Activated T-cell treated with anti-CD3 and anti-CD28 coated beads, Interleukin-2, amount 50 U/mL, for 48 hours (primary cell): ENCODE data around the gene METRN.

Experiments
- DNase-seq, 2 experiments: peaks; one replicate each; pipeline ENCODE4 v3.0.0-alpha.2; 2020

Gene METRN

DNA sequence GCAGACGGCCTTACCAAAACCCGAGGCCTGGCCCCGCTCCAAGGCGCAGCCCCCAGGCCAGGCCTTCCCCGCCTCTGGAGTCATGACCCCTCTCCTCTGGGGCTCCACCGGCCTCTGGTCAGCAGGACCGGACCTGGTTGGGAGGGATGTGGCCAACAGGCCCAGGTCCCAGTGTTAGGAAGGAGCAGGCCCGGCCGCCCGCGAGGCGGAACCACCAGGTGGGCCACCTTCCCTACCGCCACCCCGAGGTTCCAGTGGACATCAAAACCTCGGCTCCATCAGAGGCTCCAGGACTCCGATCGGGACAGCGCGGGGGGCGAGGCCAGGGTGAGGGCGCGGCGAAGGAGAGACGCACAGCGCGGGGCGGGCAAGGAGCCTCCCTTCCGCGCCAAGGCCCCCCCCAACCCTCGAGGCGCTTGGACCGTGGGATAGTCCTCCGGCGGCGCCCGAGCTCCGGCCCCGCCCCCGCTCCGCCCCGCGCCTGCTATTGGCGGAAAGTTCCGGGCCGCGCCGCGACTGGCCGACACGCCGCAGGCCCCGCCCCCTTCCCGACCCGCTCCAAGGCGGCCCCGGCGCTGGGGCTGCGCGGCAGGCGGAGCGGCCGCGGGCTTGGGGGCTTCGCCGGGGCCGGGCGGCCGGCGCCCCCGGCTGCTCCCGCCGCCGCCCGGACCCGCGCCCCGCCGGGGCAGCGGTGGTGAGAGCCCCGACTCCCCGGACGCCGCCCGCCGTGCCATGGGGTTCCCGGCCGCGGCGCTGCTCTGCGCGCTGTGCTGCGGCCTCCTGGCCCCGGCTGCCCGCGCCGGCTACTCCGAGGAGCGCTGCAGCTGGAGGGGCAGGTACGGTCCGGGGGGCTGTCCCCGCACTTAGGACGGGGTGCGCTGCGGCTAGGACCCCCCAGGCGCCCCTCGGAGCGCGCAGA, at the start of gene METRN:
TSS of gene METRN (plus strand) at position 561 of the 919 bp plus-strand sequence. CDS start at position 733, 172 bp downstream.
- peak; percentile 92 to 95 for DNase-seq

DNA sequence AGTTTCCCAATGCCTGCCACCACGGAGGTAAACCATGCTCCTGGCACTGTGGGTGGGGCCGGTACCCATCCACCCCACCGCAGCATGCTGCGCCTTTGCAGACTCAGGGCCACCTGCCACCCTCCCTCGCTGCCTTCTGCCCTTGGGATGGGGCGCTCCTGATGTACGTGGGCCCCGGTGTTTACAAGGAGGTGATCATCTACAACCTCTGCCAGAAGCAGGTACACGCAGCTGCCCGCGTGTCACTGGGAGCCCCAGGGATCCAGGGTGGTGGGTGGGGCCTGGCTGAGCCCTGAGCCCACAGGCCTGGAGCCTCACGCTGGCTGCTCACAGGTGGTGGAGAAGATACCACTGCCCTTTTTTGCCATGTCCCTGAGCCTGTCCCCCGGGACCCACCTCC, 48.3 kb upstream of the METRN start:
- DNase-seq: no peak

DNA sequence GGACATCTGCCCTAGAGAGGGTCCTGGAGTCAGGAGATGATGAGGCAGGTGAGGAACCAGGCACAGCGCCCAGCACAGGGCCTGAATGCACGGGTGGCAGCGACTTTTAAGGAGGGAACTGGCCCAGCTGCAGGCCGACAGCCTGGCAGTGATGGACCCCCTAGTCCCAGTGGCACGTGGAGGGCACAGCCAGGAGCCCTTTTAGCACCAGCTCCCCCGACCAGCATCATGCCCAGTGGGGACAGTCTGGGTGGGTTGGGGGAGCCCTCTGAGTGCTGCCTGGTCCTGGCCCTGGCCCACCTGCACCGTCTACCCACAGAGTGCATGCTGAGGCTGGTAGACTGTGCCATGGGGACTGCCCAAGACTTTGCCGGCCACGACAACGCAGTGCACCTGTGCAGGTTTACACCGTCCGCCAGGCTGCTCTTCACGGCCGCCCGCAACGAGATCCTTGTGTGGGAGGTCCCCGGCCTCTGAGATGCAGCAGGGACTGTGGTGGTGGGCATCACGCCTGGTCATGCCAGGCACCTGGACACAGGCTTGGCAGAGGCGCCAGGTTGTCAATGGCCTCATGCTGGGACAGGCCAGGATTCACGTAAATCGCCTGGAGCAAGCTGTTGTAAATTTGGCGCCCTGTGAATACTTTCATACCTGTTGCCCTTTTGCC, 47.7 kb upstream of the METRN start:
- DNase-seq: no peak

DNA sequence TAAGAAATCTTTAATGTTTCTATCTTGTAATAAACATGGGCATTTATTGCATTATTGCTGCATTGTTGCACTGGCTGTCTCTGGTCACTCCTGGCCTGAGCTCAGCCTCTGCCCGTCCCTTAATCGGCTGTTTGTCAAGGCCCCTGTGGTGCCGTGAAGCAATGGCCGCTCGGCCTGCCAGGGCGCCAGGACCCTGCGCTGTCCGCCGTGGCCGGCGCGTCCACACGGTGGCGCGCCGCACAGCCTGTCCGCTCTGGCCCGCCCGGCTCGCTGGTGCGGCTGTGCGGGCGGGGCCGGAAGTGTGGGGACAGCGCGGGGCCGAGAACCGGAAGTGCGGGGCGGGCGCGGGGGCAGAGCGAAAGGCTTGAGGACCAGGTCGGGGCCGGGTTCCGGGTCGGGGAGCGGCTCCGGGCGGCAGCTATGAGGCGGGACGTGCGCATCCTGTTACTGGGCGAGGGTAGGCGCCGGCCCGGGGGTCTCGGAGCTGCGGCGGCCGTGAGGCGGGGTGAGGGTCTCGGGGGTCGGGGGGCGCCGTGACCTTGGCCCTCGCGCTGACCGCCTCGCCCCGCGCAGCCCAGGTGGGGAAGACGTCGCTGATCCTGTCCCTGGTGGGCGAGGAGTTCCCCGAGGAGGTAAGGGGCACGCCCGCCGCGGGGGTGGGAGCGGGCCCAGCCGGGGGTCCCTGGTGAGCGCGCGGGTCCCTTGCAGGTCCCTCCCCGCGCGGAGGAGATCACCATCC, 47.0 kb upstream of the METRN start, which contains the start of gene RHOT2:
TSS of gene RHOT2 (plus strand) at position 353 of the 739 bp plus-strand sequence. CDS start at position 421, 68 bp downstream.
- DNase-seq: peak; percentile 96 to 97

DNA sequence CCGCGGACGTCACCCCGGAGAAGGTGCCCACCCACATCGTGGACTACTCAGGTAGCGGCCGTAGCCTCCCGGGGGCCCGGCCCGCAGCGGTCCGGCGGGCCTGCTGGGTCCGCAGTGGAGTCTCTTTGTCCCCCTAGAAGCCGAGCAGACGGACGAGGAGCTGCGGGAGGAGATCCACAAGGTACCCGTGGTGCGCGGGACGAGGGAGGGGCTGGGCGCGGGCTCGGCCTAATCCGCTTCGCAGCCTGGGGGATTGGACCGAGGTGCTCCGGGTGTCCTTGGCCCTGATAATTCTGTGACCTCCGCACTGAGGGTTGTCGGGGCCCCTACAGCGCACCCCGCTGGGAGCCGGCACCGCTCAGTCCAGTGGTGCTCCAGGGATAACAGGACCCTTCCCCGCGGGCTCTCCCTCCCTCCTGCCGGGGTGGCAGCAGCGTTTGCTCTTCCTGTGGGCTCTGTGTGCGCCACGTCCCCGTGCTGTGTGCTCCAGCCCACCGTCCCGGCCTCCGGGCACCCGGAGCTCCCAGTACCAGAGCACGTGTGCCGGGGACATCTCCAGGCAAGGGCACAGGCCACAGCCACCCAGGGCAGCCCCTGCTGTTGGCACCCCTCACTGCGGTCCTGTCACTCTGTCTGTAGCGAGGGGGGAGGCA, 46.3 kb upstream of the METRN start:
- peak in 1 of 2 experiments; percentile 43 for DNase-seq

DNA sequence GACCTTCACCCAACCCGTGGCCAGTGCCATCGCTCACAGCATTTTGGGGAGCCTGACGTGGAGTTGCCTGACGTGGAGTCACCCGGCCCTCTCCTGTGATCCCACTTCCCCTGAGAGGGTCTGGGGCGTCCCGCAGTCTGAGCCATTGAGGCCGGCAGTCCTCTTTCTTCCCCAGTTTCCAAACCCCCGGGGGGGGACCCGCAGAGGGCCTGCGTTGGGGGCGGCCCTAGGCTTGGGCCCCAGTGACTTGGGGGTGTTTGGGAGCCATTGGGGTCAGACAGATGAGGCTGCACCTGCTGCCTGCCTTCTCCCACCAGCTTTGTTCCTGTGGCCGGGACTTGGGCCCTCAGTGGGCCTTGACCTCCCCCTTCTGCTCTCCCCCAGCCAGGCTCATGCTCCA, 45.3 kb upstream of the METRN start:
- DNase-seq: no peak

DNA sequence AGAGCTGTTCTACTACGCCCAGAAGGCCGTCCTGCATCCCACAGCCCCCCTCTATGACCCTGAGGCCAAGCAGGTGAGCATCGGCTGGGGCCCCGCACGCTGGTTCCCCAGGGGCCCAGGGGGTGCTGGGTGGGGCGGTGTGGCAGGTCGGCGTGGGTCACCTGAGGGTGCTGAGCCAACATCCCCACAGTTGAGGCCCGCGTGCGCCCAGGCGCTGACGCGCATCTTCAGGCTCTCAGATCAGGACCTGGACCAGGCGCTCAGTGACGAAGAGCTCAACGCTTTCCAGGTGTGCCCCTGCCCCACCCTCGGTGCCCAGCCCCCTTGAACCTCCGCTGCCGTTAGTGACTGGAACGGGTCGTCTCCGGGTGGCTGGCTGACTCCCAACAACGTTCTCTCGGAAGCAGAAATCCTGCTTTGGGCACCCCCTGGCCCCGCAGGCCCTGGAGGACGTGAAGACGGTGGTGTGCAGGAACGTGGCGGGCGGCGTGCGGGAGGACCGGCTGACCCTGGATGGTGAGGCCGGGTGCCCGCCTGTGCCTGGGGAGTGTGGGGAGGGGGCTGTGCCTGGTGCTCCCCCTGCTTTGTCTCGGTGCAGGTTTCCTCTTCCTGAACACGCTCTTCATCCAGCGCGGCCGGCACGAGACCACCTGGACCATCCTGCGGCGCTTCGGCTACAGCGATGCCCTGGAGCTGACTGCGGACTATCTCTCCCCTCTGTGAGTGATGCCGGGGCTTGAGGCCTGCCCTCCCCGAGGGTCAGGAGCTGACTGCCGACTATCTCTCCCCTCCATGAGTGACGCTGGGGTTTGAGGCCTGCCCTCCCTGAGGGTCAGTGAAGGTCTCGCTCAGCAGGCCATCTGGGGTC, 44.2 kb upstream of the METRN start:
- no peak for DNase-seq

DNA sequence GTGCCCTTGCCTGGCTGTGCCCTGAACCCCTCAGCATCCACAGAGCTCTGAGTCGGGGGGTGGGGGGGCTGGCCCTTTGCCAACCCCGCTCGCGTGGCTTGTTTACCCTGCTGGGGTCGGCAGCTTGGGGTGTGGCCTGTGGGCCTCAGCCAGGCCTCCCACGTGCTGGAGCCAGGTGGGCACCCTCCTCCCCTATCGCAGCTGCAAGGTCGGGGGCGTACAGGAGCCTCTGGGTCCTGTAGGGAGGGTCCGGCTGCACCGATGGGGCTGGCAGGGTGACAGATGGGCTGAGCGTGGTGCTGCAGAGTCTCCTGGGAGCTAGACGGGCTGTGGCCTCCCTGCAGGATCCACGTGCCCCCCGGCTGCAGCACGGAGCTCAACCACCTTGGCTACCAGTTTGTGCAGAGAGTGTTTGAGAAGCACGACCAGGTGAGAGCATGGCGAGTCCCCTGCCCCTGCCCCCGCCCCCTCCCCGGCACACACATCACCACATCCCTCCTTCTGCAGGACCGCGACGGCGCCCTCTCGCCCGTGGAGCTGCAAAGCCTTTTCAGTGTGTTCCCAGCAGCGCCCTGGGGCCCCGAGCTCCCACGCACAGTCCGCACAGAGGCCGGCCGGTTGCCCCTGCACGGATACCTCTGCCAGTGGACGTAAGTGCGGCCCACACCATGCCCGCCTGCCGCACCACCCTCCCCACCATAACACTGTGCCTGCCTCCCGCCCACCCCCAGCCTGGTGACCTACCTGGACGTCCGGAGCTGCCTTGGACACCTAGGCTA, 43.4 kb upstream of the METRN start:
- DNase-seq: no peak

DNA sequence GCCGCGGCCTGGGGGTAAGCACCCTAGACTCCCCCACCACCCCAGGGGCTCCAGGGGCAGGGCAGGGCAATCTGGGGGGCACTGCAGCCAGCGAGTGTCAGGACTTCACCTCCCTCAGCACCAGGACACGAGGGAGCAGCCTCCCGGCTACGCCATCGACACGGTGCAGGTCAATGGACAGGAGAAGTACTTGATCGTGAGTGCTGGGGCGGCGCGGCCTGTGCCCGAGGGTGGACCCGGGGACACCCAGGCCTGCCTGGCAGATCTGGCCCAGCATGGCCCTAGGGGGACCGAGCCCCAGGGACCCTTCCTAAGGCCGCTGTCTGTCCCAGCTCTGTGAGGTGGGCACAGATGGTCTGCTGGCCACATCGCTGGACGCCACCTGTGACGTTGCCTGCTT, 42.5 kb upstream of the METRN start:
- DNase-seq: no peak

DNA sequence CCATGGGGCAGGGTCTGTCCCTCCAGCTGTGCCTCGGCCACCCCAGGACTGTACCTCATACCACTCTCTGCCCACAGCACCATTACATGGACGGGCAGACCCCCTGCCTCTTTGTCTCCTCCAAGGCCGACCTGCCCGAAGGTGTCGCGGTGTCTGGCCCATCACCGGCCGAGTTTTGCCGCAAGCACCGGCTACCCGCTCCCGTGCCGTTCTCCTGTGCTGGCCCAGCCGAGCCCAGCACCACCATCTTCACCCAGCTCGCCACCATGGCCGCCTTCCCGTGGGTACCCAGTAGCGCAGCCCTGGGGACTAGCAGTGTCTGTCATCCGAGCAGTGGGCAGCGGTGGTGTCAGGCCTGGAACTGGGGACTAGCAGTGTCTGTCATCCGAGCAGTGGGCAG, 42.1 kb upstream of the METRN start:
- no peak for DNase-seq

DNA sequence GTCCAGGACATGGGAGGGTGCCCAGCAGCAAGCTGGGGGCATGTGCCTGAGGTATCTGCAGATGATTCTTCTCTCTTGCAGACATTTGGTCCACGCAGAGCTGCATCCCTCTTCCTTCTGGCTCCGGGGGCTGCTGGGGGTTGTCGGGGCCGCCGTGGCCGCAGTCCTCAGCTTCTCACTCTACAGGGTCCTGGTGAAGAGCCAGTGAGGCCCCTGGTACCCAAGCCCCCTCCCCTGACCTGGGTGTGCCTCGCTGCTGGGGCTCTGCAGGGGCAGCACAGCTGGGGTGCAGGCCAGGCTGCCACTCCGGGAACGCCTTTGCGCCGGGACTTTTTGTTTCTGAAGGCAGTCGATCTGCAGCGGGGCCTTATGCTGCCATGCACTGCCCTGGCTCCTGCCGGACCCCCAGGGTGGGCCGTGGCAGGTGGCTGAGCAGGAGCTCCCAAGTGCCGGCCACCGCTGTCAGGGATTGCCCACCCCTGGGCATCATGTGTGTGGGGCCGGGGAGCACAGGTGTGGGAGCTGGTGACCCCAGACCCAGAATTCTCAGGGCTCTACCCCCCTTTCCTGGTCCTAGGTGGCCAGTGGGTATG, 41.4 kb upstream of the METRN start:
- DNase-seq: no peak

DNA sequence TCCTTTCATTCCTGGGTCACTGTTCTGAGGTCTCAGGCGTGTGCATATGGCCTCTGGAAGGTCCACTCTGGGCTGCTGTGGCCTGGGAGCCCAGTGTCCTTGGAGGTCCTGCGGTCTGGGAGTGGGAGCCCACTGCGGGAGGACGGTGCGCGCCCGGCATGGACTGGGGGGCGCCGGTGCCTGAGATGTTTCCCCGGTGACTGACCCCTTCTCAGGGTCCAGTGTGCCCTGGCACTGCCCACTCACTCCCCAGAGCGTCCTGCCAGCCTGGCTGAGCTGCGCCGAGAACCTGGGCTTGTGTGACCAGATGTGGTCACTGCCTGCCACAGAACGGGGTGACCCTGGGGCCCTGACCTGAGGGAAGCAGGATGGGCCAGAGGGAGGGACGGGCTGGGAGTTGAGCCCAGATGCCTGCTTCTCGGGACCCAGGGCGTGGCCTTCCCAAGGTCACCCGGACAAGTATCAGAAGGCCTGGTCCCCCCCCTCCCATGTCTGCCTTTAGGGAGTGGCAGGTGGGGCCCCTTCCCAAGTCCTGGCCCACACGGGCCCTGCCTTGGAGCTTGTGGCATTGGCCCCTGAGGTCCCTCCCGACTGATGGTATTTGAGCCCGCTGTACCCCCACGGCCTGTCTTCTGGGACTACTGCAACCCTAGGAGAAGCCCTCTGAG, 40.6 kb upstream of the METRN start:
- no peak for DNase-seq

DNA sequence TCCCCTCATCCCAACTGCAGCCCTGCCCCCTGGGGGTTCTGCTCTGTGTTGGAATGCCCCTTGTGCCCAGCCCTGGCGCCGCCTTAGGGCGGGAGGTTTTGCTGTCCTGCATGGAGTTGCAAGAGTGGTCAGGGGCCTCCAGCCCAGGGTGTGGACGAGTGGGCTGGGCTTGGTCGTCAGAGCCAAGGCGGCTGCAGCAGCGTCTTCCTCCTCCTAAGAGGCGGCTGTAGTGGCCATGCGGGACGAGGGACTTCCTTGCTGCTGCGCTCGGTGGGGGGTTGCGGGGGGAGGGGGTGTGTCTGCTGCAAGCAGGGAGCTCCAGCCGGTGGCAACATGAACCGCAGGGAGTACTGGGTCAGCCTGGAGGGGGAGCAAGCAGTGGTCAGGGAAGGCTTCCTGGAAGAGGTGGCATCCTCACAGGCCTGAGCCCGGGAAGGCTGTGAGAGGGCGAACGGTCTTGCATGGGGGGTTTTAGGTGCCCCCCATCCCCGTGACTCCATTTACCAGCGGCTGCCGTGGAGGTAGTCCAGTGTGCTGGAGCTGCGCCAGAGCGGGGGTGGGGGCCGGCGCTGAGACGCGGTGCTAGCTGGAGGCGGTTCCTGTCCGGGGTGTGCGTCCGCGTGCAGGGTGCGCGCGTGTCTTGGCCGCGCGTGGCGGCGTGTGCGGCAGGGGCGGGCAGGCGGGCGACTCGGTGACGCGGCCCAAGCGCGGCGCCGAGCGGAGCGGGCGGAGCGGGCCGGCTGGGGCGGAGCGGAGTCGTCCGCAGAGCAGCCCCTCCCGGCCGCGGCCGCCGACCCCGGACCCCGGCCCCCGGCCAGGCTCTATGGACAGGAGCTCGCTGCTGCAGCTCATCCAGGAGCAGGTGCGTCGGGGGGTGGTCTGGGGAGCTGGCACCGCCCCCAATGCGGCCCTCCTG, 39.7 kb upstream of the METRN start, which contains the start of gene RHBDL1:
TSS of gene RHBDL1 (plus strand) at position 704 of the 916 bp plus-strand sequence. CDS start at position 824, 120 bp downstream.
- DNase-seq: no peak

DNA sequence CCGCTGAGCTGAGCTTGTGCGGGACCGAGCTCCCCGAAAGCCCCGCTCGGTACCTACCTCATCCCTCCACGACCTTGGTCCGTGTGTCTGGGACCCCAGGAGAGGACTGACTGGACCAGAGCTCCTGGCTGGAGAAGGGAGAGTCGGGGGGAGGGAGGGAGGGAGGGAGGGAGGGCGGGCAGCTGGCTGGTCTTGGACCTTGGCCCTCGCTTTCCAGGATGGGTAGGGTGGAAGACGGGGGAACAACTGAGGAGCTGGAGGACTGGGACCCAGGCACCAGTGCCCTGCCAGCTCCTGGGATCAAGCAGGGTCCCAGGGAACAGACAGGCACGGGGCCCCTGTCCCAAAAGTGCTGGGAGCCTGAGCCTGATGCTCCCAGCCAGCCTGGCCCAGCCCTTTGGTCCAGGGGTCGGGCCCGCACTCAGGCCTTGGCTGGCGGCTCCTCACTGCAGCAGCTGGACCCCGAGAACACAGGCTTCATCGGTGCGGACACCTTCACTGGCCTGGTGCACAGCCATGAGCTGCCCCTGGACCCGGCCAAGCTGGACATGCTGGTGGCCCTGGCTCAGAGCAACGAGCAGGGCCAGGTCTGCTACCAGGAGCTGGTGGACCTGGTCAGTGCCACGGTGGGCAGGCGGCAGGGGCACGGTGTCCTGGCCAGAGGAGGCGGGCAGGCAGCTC, 38.9 kb upstream of the METRN start:
- no peak for DNase-seq

DNA sequence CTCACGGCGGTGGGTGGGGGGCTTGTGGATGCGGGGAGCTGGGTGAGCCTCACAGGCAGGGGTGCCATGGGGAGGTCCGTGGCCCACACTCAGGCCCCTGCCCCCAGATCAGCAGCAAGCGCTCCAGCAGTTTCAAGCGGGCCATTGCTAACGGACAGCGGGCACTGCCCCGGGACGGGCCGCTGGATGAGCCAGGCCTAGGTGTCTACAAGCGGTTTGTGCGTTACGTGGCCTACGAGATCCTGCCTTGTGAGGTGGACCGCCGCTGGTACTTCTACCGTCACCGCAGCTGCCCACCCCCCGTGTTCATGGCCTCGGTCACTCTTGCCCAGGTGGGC, 38.4 kb upstream of the METRN start:
- DNase-seq: no peak

DNA sequence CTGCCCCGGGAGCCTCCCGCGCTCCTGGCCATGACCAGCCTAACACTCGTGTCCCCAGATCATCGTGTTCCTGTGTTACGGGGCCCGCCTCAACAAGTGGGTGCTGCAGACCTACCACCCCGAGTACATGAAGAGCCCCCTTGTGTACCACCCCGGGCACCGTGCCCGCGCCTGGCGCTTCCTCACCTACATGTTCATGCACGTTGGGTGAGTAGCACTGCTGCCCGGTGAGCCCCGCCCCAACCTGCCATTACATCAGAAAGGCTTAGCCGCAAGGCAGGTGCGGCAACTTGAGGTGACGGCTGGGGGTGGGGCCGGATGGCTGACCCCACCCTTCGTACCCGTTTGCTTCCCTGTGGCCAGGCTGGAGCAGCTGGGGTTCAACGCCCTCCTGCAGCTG, 38.0 kb upstream of the METRN start:
- no peak for DNase-seq

DNA sequence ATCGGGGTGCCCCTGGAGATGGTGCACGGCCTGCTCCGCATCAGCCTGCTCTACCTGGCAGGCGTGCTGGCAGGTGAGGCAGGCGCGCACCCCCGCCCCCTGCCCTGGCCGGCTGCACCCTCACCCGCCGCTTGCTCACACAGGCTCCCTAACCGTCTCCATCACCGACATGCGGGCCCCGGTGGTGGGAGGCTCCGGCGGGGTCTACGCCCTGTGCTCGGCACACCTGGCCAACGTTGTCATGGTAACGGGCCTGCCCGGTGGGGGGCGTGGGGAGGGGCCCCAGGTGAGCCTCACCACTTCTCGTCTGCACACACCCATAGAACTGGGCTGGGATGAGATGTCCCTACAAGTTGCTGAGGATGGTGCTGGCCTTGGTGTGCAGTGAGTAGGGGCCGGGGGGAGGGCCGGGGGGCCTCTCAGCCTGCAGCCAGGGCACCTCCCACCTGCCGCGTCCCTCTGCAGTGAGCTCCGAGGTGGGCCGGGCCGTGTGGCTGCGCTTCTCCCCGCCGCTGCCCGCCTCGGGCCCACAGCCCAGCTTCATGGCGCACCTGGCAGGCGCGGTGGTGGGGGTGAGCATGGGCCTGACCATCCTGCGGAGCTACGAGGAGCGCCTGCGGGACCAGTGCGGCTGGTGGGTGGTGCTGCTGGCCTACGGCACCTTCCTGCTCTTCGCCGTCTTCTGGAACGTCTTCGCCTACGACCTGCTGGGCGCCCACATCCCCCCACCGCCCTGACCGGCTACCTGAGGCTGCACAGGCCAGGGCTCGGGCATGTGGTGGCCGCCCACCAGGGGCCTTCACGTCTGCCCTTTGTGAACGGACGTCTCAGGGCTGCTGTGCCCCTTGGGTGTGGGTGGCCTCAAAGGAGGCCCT, 37.4 kb upstream of the METRN start:
- DNase-seq: no peak
